GM23248 (cell line): ENCODE data around the gene SH3GL3. TPM values are rescaled to one million over a fixed set of nuclear protein-coding genes. Genes with fewer than 3 reads are reported as not detected.
A peak's percentile ranks its signal among the peaks of the same experiment; 100 is the strongest.

Experiments used
- DNase-seq: peaks from one replicate; pipeline ENCODE4 v3.0.0-alpha.2; 2015
- H2AFZ ChIP-seq: fragments of 200-600 bp; sonication (generic); 2 replicates; pipeline ENCODE4 v1.6.1; 2016; ENCODE audit warnings: antibody characterized with exemption
- H3F3A ChIP-seq: fragments of 200-600 bp; sonication (generic); 2 replicates; pipeline ENCODE4 v1.6.1; 2016; ENCODE audit warnings: mild to moderate bottlenecking, antibody characterized with exemption, mixed run types; ENCODE audit not compliant: insufficient read depth
- H3K27ac ChIP-seq: fragments of 200-600 bp; sonication (generic); 2 replicates; pipeline ENCODE4 v1.5.1; 2016; ENCODE audit warnings: mild to moderate bottlenecking
- H3K27me3 ChIP-seq: fragments of 200-600 bp; sonication (generic); replicated peaks from 2 replicates; pipeline ENCODE4 v1.6.1; 2016; ENCODE audit warnings: mild to moderate bottlenecking; ENCODE audit not compliant: insufficient read depth
- H3K36me3 ChIP-seq: fragments of 200-600 bp; sonication (generic); 2 replicates; pipeline ENCODE4 v1.6.1; 2016; ENCODE audit warnings: low read depth, mild to moderate bottlenecking
- H3K4me1 ChIP-seq: fragments of 200-600 bp; sonication (generic); 2 replicates; pipeline ENCODE4 v1.6.1; 2016; ENCODE audit warnings: mild to moderate bottlenecking; ENCODE audit not compliant: insufficient read depth
- H3K4me2 ChIP-seq: fragments of 200-600 bp; sonication (generic); one replicate; pipeline ENCODE4 v1.6.1; 2016; ENCODE audit warnings: mild to moderate bottlenecking; ENCODE audit not compliant: unreplicated experiment
- H3K4me3 ChIP-seq: fragments of 200-600 bp; sonication (generic); 2 replicates; pipeline ENCODE4 v1.5.1; 2016; ENCODE audit warnings: mild to moderate bottlenecking
- H3K79me2 ChIP-seq: fragments of 200-600 bp; sonication (generic); 2 replicates; pipeline ENCODE4 v1.6.1; 2016; ENCODE audit warnings: mild to moderate bottlenecking; ENCODE audit not compliant: insufficient read depth
- H3K9ac ChIP-seq: fragments of 200-600 bp; sonication (generic); 2 replicates; pipeline ENCODE4 v1.6.1; 2016; ENCODE audit warnings: mild to moderate bottlenecking
- H3K9me2 ChIP-seq: fragments of 200-600 bp; sonication (generic); 2 replicates; pipeline ENCODE4 v1.6.1; 2016; ENCODE audit warnings: mixed run types, mild to moderate bottlenecking, moderate library complexity; ENCODE audit not compliant: insufficient read depth
- H3K9me3 ChIP-seq: fragments of 200-600 bp; sonication (generic); one replicate; pipeline ENCODE4 v1.6.1; 2017; ENCODE audit warnings: low read depth
- H4K20me1 ChIP-seq: fragments of 200-600 bp; sonication (generic); 2 replicates; pipeline ENCODE4 v1.6.0; 2016; ENCODE audit not compliant: insufficient read depth
- EZH2 ChIP-seq: fragments of 200-600 bp; sonication (generic); IDR thresholded peaks from 2 replicates; pipeline ENCODE4 v1.6.1; 2018; ENCODE audit warnings: antibody characterized with exemption, mild to moderate bottlenecking; ENCODE audit not compliant: insufficient read depth, poor library complexity, severe bottlenecking
- EZH2phosphoT487 ChIP-seq: fragments of 200-600 bp; sonication (generic); IDR thresholded peaks from 2 replicates; pipeline ENCODE4 v1.6.1; 2018; ENCODE audit warnings: antibody characterized with exemption, moderate library complexity, mild to moderate bottlenecking, low read depth; ENCODE audit not compliant: insufficient read depth
- WGBS, 2 experiments: methylation state at CpG; one replicate each; pipeline ENCODE4 v1.1.6; 2015 to 2017; ENCODE audit warnings: low lambda C conversion rate in 2 of 2, low coverage in 1 of 2; ENCODE audit errors: missing lambda C conversion rate in 2 of 2; 5-methylcytosine and 5-hydroxymethylcytosine counted together
- in situ Hi-C: fragments of 300-500 bp; cut with MboI; formaldehyde crosslinking; loops from 2 replicates; pipeline ENCODE4 v1.15.0; 2020
- polyA plus RNA-seq: library from polyadenylated mRNA; unstranded; fragments of >200 nt; fragmentation: Nextera tagmentation; extraction: Ambion mirVana; gene quantifications from 2 replicates; pipeline ENCODE4 v1.2.1, GENCODE V29; 2016
- total RNA-seq: library from RNA; depleted of rRNA; stranded (reverse); fragments of >200 nt; shearing (Covaris generic); gene quantifications from 2 replicates; pipeline ENCODE4 v1.2.3, GENCODE V29; 2014

The SH3GL3 gene
- total and polyA plus RNA-seq, 2 experiments from 2014 or later: 0.28 TPM; not detected in 1

DNA sequence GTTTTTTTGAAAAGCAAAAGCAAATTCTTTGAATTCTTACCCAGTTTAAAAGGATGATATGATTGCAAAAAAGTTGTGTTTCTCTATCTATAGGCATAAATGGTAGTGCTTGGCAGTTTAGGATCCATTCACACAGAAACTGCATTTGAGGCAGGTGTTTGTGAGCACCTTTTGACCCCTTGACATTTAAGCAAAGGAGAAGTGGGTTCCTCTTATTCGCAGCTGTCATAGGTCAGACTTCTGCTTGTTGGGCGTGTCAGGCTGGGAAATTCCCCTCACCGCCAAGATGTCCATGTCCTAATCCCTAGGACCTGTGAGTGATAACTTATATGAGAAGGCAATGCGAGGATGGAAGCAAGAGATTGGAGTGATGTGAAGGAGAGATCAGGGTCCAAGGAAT, 67.4 kb downstream of the SH3GL3 start:
- TF ChIP-seq EZH2phosphoT487 (no peak), EZH2 (no peak)

DNA sequence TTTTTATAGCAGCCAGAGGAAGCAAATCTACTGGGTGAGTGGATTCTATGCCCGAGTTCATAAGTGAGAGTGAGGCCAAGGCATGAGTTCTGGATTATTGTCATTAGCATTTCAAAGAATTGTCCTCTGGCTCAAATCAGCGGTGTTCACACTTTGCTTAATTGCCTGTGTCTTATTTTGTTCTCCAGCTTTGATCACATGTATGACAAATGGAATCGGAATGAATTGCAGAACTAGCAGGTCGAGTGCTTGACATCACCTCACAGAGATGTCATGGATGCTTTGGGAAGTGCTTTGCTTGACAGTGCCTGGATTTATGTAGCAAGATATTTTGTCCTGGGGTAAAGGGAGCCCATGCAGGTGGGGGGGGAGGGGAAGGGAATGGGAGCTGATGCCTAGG, 68.0 kb downstream of the SH3GL3 start:
- no peak overlapping the region for H2AFZ ChIP-seq
- WGBS, 2 experiments: 39 to 43% methylated on average over 4 of the region's 4 CpGs
- DNase-seq: no peak

More for the DNA sequence above, 67.4 kb downstream of the SH3GL3 start:
- no peak overlapping the region for H3K4me3 ChIP-seq
- no peak overlapping the region for H3K4me2 ChIP-seq
- H3K4me1 ChIP-seq: no peaks in the 10 kb centered on the region
- no peak for DNase-seq
- H4K20me1 ChIP-seq: no peaks in the 10 kb centered on the region
- H3K9me2 ChIP-seq: no peaks in the 10 kb centered on the region
- H3F3A ChIP-seq: no peaks in the 10 kb centered on the region
- H3K27ac ChIP-seq: no peak overlapping the region
- H3K36me3 ChIP-seq: no peaks in the 10 kb centered on the region
- no peak overlapping the region for H2AFZ ChIP-seq
- no peaks in the 10 kb centered on the region for H3K79me2 ChIP-seq
- in situ Hi-C loops: no loop called here
- 57 to 78% methylated on average over 4 of the region's 4 CpGs for WGBS, 2 experiments
- peaks cover 4% of the 10 kb centered on the region; the same call in 1 of the 2 replicates for H3K27me3 ChIP-seq
- H3K9ac ChIP-seq: no peak overlapping the region
- H3K9me3 ChIP-seq: no peaks in the 10 kb centered on the region

DNA sequence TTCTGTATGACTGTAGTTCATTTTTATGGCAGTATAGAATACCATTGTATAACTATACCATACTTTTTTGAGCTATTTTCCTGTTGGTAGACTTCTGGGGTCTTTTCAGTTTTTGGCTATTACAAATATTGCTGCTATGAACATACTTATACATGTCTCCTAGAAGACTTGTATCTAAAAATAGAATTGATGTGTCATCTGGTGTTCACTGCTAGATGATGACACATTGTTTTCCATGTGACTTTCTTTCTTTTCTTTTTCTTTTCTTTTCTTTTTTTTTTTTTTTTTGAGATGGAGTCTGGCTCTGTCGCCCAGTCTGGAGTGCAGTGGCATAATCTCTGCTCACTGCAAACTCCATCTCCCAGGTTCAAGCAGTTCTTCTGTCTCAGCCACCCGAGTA, 69.8 kb downstream of the SH3GL3 start:
- in situ Hi-C loops: no loop called here
- H3F3A ChIP-seq: no peaks in the 10 kb centered on the region
- no peak overlapping the region for H3K4me2 ChIP-seq
- DNase-seq: peak; percentile 60
- TF ChIP-seq EZH2 (no peak), EZH2phosphoT487 (no peak)
- 46 to 49% methylated on average over 1 to 2 of the region's 2 CpGs for WGBS, 2 experiments
- H3K4me3 ChIP-seq: no peak overlapping the region
- 0 out of 2 replicates have a peak, but pooled peaks cover 4% of the 10 kb centered on the region for H3K27me3 ChIP-seq
- no peak overlapping the region for H2AFZ ChIP-seq
- H3K9me3 ChIP-seq: no peaks in the 10 kb centered on the region
- no peaks in the 10 kb centered on the region for H3K4me1 ChIP-seq
- no peaks in the 10 kb centered on the region for H4K20me1 ChIP-seq
- H3K79me2 ChIP-seq: no peaks in the 10 kb centered on the region
- no peaks in the 10 kb centered on the region for H3K36me3 ChIP-seq
- H3K27ac ChIP-seq: no peak overlapping the region
- no peak overlapping the region for H3K9ac ChIP-seq
- no peaks in the 10 kb centered on the region for H3K9me2 ChIP-seq

More for the DNA sequence above, 68.0 kb downstream of the SH3GL3 start:
- in situ Hi-C loops: no loop called here
- no peaks in the 10 kb centered on the region for H3F3A ChIP-seq
- H3K4me3 ChIP-seq: no peak overlapping the region
- H4K20me1 ChIP-seq: no peaks in the 10 kb centered on the region
- H3K36me3 ChIP-seq: no peaks in the 10 kb centered on the region
- H3K27ac ChIP-seq: no peak overlapping the region
- H3K9me3 ChIP-seq: no peaks in the 10 kb centered on the region
- no peaks in the 10 kb centered on the region for H3K9me2 ChIP-seq
- no peak overlapping the region for H3K9ac ChIP-seq
- TF ChIP-seq EZH2 (no peak), EZH2phosphoT487 (no peak)
- H3K27me3 ChIP-seq: 0 out of 2 replicates have a peak, but pooled peaks cover 4% of the 10 kb centered on the region
- no peaks in the 10 kb centered on the region for H3K4me1 ChIP-seq
- H3K79me2 ChIP-seq: no peaks in the 10 kb centered on the region
- H3K4me2 ChIP-seq: no peak overlapping the region

DNA sequence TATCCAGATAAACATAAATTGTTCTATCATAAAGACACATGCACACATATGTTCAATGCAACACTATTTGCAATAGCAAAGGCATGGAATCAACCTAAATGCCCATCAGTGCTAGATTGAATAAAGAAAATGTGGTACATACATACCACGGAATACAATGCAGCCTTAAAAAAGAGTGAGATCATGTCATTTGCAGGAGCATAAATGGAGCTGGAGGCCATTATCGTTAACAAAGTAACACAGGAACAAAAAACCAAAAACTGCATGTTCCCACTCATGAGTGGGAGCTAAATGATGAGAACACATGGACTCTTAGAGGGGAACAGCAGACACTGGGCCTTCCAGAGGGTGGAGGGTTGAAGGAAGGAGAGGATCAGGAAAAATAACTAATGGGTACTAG, 79.2 kb downstream of the SH3GL3 start:
- H3K9me2 ChIP-seq: no peaks in the 10 kb centered on the region
- 0 out of 2 replicates have a peak, but pooled peaks cover 4% of the 10 kb centered on the region for H3K27me3 ChIP-seq
- no peaks in the 10 kb centered on the region for H3K4me1 ChIP-seq
- H3K27ac ChIP-seq: no peak overlapping the region
- H3K4me2 ChIP-seq: no peak overlapping the region
- no peaks in the 10 kb centered on the region for H3K79me2 ChIP-seq
- no peaks in the 10 kb centered on the region for H4K20me1 ChIP-seq
- 9 to 15% methylated on average over 2 of the region's 2 CpGs for WGBS, 2 experiments
- no peaks in the 10 kb centered on the region for H3K36me3 ChIP-seq
- H3F3A ChIP-seq: no peaks in the 10 kb centered on the region
- no peak overlapping the region for H3K4me3 ChIP-seq
- TF ChIP-seq EZH2phosphoT487: no peak
- no peak for TF ChIP-seq EZH2
- in situ Hi-C loops: no loop called here
- H3K9ac ChIP-seq: no peak overlapping the region
- H2AFZ ChIP-seq: no peak overlapping the region
- DNase-seq: no peak
- no peaks in the 10 kb centered on the region for H3K9me3 ChIP-seq

DNA sequence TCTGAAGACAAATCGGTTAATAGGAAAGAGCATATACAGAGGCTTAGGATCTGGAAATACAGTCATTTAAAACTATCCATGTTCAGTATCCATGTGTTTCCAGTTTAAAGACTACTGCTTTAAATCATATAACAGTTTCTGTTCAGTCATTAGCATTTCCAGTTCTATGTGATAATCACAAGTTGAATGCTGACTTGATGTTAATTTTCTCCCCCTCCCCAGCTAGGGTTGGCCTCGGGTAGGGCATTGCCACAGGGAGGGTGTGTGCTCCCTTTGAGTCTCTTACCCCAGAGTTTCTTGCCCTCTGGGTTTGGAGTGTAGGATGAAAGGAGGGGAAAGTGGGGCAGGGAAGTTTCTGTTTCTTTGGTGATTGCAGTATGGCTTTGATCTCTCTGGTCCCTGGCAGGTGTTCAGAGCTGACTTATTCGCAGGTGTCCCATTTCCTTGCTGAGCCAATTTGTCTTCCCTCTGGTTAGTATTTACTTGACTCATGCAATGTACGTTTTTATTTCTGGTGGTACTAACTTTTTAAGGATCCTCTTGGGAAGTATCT, 86.3 kb downstream of the SH3GL3 start:
- Histone ChIP-seq H3K36me3 (no peaks in the 10 kb centered on the region), H2AFZ (no peak overlapping the region), H3K4me3 (no peak overlapping the region), H3K4me2 (no peak overlapping the region), H3K9ac (no peak overlapping the region), H3K27me3 (0 out of 2 replicates have a peak, but pooled peaks cover 3% of the 10 kb centered on the region), H3K4me1 (no peaks in the 10 kb centered on the region), H3K9me3 (no peaks in the 10 kb centered on the region), H4K20me1 (no peaks in the 10 kb centered on the region), H3K9me2 (no peaks in the 10 kb centered on the region), H3F3A (no peaks in the 10 kb centered on the region), H3K27ac (no peak overlapping the region), H3K79me2 (no peaks in the 10 kb centered on the region)
- 26 to 28% methylated on average over 4 of the region's 4 CpGs for WGBS, 2 experiments
- in situ Hi-C loops: no loop called here
- TF ChIP-seq EZH2phosphoT487: no peak
- TF ChIP-seq EZH2: no peak
- DNase-seq: no peak
